ENCODE measurements around the gene RASA3. TPM values are rescaled to one million over a fixed set of nuclear protein-coding genes. Genes with fewer than 3 reads are reported as not detected.

RASA3 gene
- total RNA-seq, 4 donors from 2014 or later, result 25.0 to 43.1 (median 30.2) TPM

- peaks cover 0 to 31% of the 10 kb centered on the region in 2 donors for H3K36me3 ChIP-seq
- ATAC-seq, result no peak
- no peaks in the 10 kb centered on the region for H3K27me3 ChIP-seq
- TF ChIP-seq POLR2AphosphoS5 (IDR thresholded peaks at IDR 0.05) (no peak), POLR2A (IDR thresholded peaks at IDR 0.05) (no peak), EP300 (IDR thresholded peaks at IDR 0.05) (no peak), CTCF (IDR thresholded peaks at IDR 0.05) (no peak)
- no peaks in the 10 kb centered on the region for H3K9me3 ChIP-seq
- 87 to 89% methylated on average over 6 to 14 of the region's 21 CpGs for WGBS, 2 donors (ENCODE audit: low coverage in 1 of 2)
- peak overlapping the region in 1 of 4 donors; percentile 63 for H3K27ac ChIP-seq
- H3K4me1 ChIP-seq, result peaks cover 0 to 12% (median 0%) of the 10 kb centered on the region in 3 donors
- no peak overlapping the region for H3K4me3 ChIP-seq
Measured at GRCh38 chr13:114045113-114045735, 87.2 kb downstream of the RASA3 start.

- H3K4me1 ChIP-seq, result peaks cover 0 to 14% (median 0%) of the 10 kb centered on the region in 3 donors
- peaks cover 0 to 24% of the 10 kb centered on the region in 2 donors for H3K36me3 ChIP-seq
- no peak for TF ChIP-seq POLR2A (IDR thresholded peaks at IDR 0.05)
- no peak for TF ChIP-seq POLR2AphosphoS5 (IDR thresholded peaks at IDR 0.05)
- TF ChIP-seq CTCF (IDR thresholded peaks at IDR 0.05), result no peak
- no peak for TF ChIP-seq EP300 (IDR thresholded peaks at IDR 0.05)
- ATAC-seq, result peak; percentile 19
- peak overlapping the region in 1 of 4 donors; percentile 63 for H3K27ac ChIP-seq
- H3K4me3 ChIP-seq, result no peak overlapping the region
- H3K27me3 ChIP-seq, result no peaks in the 10 kb centered on the region
- no peaks in the 10 kb centered on the region for H3K9me3 ChIP-seq
- WGBS, 2 donors (ENCODE audit: low coverage in 1 of 2), result 61 to 65% methylated on average over 2 of the region's 17 CpGs
Measured at GRCh38 chr13:114044486-114044885, 87.9 kb downstream of the RASA3 start.

GRCh38 chr13:114043421-114044053 is 88.9 kb downstream of the RASA3 start:
- no peak overlapping the region for H3K4me3 ChIP-seq
- WGBS, 2 donors (ENCODE audit: low coverage in 1 of 2), result no CpG with 5 or more reads among the region's 37 CpGs
- peaks cover 0 to 14% (median 0%) of the 10 kb centered on the region in 3 donors for H3K4me1 ChIP-seq
- ATAC-seq, result peak; percentile 88
- H3K36me3 ChIP-seq, result peaks cover 0 to 22% of the 10 kb centered on the region in 2 donors
- peak overlapping the region in 1 of 4 donors; percentile 59 for H3K27ac ChIP-seq
- no peaks in the 10 kb centered on the region for H3K27me3 ChIP-seq
- no peak for TF ChIP-seq EP300 (IDR thresholded peaks at IDR 0.05)
- peak in 1 of 4 experiments; percentile 28 for TF ChIP-seq CTCF (IDR thresholded peaks at IDR 0.05)
- H3K9me3 ChIP-seq, result no peaks in the 10 kb centered on the region

- Histone ChIP-seq H3K27ac (peak overlapping the region in 1 of 4 donors; percentile 59), H3K4me1 (peaks cover 0 to 21% (median 0%) of the 10 kb centered on the region in 3 donors), H3K9me3 (no peaks in the 10 kb centered on the region), H3K36me3 (peaks cover 0 to 22% of the 10 kb centered on the region in 2 donors), H3K4me3 (no peak overlapping the region), H3K27me3 (no peaks in the 10 kb centered on the region)
- WGBS, 2 donors (ENCODE audit: low coverage in 1 of 2), result 94 to 97% methylated on average over 6 to 11 of the region's 38 CpGs
- no peak for ATAC-seq
- TF ChIP-seq CTCF (IDR thresholded peaks at IDR 0.05) (no peak), POLR2AphosphoS5 (IDR thresholded peaks at IDR 0.05) (no peak), POLR2A (IDR thresholded peaks at IDR 0.05) (no peak)
Measured at GRCh38 chr13:114042066-114042815, 90.2 kb downstream of the RASA3 start.

Measured in gastroesophageal sphincter (tissue), 4 donors.